Measurements from ENCODE around the gene NOTCH1. TPM values are rescaled to one million over a fixed set of nuclear protein-coding genes. Genes with fewer than 3 reads are reported as not detected.

NOTCH1 gene
- total RNA-seq, 3 donors from 2014 or later, result 59.0 to 101 (median 72.6) TPM

DNA sequence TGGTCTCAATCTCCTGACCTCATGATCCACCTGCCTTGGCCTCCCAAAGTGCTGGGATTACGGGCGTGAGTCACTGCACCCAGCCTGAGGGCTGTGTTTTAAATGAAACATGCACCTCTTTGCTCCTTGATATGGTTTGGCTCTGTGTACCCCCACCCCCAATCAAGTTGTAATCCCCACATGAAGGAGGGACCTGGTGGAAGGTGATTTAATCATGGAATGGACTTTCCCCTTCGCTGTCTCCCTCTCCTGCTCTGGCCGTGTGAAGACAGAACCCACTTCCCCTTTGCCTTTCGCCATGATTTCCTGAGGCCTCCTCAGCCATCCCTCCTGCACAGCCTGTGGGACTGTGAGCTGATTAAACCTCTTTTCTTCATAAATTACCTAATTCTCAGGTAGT, 12.5 kb upstream of the NOTCH1 start:
- no peak for DNase-seq
- Histone ChIP-seq H3K9me3 (peaks cover 4% of the 10 kb centered on the region), H3K36me3 (ENCODE audit: low read depth) (no peaks in the 10 kb centered on the region), H3K4me1 (ENCODE audit: low read depth) (no peaks in the 10 kb centered on the region), H3K4me3 (no peak overlapping the region)
- intact Hi-C loops (cut with DNase I, micrococcal nuclease), result no loop called here
- TF ChIP-seq, protein P1, sequence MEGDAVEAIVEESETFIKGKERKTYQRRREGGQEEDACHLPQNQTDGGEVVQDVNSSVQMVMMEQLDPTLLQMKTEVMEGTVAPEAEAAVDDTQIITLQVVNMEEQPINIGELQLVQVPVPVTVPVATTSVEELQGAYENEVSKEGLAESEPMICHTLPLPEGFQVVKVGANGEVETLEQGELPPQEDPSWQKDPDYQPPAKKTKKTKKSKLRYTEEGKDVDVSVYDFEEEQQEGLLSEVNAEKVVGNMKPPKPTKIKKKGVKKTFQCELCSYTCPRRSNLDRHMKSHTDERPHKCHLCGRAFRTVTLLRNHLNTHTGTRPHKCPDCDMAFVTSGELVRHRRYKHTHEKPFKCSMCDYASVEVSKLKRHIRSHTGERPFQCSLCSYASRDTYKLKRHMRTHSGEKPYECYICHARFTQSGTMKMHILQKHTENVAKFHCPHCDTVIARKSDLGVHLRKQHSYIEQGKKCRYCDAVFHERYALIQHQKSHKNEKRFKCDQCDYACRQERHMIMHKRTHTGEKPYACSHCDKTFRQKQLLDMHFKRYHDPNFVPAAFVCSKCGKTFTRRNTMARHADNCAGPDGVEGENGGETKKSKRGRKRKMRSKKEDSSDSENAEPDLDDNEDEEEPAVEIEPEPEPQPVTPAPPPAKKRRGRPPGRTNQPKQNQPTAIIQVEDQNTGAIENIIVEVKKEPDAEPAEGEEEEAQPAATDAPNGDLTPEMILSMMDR (IDR thresholded peaks at IDR 0.05), result no peak
- ATAC-seq, result peak; percentile 47

DNA sequence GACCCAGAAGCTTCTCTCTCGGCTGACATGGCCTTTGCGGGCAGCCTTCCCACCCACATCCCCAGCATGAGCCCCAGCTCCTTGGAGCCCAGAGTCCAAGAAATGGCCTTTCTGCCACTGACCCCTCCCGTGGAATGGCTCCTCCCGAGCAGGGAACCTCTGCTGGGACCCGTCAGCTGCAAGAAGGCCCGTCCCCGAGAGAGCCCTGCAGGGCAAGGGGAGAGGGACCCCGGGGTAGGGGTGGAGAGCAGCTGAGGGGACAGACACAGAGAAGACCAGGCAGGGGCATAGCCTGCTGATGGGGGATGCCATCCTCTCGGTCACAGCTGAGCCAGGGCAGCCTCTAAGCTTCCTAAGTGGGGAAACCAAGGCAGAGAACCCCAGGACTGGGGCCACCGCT, 11.2 kb upstream of the NOTCH1 start:
- Histone ChIP-seq H3K4me1 (ENCODE audit: low read depth) (no peaks in the 10 kb centered on the region), H3K4me3 (no peak overlapping the region), H3K9me3 (peaks cover 4% of the 10 kb centered on the region), H3K36me3 (ENCODE audit: low read depth) (no peaks in the 10 kb centered on the region)
- peak in 1 of 3 donors; percentile 31 for DNase-seq
- TF ChIP-seq, protein P1 (IDR thresholded peaks at IDR 0.05), result no peak
- no peak for ATAC-seq
- intact Hi-C loops (cut with DNase I, micrococcal nuclease), result no loop called here

DNA sequence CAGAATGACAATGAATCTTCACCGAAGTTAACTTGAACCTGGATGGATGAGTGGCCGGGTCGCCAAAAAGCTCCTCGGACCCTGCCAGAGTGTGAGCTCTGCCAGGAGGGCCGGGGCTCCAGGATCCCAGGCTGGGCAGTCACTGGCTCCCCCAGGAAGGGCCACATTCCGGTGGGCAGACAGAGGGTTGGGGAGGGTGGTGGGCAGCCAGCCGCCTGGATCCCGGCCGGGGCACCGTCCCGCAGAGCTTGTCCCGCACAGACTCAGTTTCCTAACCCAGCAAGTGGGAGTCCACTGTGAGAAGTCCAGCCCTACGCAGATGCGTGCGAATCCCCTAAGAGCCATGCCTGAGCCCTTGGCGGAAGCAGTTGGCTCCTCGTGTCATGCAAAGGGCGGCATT, 10.3 kb upstream of the NOTCH1 start:
- no peak overlapping the region for H3K4me3 ChIP-seq
- intact Hi-C loops (cut with DNase I, micrococcal nuclease), result no loop called here
- TF ChIP-seq, protein P1 (IDR thresholded peaks at IDR 0.05), result no peak
- DNase-seq (no peak), ATAC-seq (no peak)
- H3K4me1 ChIP-seq (ENCODE audit: low read depth), result peaks cover 3% of the 10 kb centered on the region
- H3K9me3 ChIP-seq, result peaks cover 4% of the 10 kb centered on the region
- no peaks in the 10 kb centered on the region for H3K36me3 ChIP-seq (ENCODE audit: low read depth)

DNA sequence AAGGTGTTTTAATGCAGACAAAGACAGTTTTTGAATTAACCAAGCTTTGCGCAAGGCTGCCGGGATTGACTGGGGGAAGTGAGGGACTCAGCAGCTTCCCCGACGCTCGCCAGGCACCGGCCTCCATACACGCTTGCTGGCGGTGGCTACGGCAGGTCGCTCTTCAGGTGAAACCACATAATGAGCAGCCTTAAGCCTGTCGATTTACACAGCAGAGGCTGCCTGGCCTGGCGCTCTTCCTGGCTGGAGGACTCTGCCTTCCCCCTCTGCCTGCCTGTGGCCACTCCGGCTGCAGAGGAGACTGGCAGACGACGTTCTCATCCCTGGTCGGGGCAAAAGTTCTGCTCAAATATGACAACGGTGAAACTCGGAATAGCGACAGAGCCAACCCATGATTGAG, 9.0 kb upstream of the NOTCH1 start:
- H3K4me1 ChIP-seq (ENCODE audit: low read depth), result peaks cover 10% of the 10 kb centered on the region
- TF ChIP-seq, protein P1 (IDR thresholded peaks at IDR 0.05), result no peak
- DNase-seq (no peak), ATAC-seq (no peak)
- peaks cover 4% of the 10 kb centered on the region for H3K9me3 ChIP-seq
- no peak overlapping the region for H3K4me3 ChIP-seq
- intact Hi-C loops (cut with DNase I, micrococcal nuclease), result no loop called here
- no peaks in the 10 kb centered on the region for H3K36me3 ChIP-seq (ENCODE audit: low read depth)

DNA sequence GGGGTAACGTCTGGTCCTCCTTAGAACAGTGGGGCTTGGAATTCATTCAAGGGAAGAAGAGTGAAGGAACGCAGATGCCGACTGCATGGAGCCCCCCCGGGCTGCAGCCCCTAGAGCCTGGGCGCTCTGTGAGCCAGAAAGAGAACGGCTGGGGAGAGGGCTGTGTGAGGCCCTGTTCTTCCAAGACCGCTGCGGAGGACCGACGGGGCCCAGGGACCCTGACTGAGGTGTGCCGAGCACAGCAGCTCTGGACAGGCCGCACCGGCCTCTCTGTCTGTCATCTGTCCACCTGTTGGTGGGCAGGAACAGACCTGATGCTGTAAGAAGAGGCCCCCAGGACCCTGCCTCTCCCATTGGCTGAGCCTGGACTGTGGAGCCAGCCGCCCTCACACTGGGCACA, 7.7 kb upstream of the NOTCH1 start:
- no peak overlapping the region for H3K4me3 ChIP-seq
- no peaks in the 10 kb centered on the region for H3K9me3 ChIP-seq
- intact Hi-C loops (cut with DNase I, micrococcal nuclease), result no loop called here
- H3K36me3 ChIP-seq (ENCODE audit: low read depth), result no peaks in the 10 kb centered on the region
- peaks cover 10% of the 10 kb centered on the region for H3K4me1 ChIP-seq (ENCODE audit: low read depth)
- DNase-seq (no peak), ATAC-seq (no peak)
- TF ChIP-seq, protein P1 (IDR thresholded peaks at IDR 0.05), result no peak

DNA sequence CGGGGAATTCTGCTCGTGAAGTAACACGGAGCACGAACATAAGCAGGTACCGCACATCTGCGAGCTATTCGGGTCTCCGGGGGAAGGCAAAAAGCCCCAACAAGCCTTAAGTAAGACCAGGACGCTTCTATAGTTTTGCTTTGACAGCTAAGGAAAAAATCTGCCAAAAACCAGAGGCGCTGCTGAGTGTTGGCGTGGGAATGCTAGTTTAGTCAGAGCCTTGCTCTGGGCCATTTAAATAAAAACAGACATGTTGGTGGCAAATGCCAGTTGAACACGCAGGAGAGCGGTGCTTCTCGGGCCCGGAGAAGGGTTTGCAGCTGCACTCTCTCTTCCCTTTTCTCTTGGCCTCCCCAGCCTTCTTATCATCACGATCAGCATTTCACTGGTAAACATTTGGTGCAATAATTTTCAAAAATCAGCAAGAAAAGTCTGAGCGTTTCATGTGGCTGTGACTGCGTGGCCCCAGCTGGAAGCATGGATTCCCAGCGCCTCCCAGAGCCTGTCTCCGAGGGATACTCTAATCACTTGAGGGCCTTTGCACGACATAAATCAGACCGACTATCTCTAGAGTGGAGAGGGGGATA, 6.4 kb upstream of the NOTCH1 start:
- H3K36me3 ChIP-seq (ENCODE audit: low read depth), result no peaks in the 10 kb centered on the region
- no peak for DNase-seq
- TF ChIP-seq, protein P1 (IDR thresholded peaks at IDR 0.05), result no peak

More for the DNA sequence above, 6.4 kb upstream of the NOTCH1 start:
- Histone ChIP-seq H3K4me1 (ENCODE audit: low read depth) (peaks cover 18% of the 10 kb centered on the region), H3K9me3 (no peaks in the 10 kb centered on the region), H3K4me3 (no peak overlapping the region)
- peak; percentile 8 for ATAC-seq
- intact Hi-C loops (cut with DNase I, micrococcal nuclease), result no loop called here

Measured in mucosa of descending colon (tissue), 3 donors.